K562 (cell line): ENCODE data around the gene CENPV. TPM values are rescaled to one million over a fixed set of nuclear protein-coding genes. Genes with fewer than 3 reads are reported as not detected.

Source experiments
- CBFA2T3 ChIP-seq: fragments of 450-650 bp; IDR thresholded peaks from 2 replicates; pipeline ENCODE4 v1.6.1; 2017
- CBX1 ChIP-seq: sonication (generic); IDR thresholded peaks from 2 replicates; pipeline ENCODE4 v1.6.1; 2016; ENCODE audit warnings: antibody characterized with exemption, low read depth, mild to moderate bottlenecking
- EWSR1 ChIP-seq: fragments of 450-650 bp; IDR thresholded peaks from 2 replicates; pipeline ENCODE4 v1.6.1; 2018; ENCODE audit warnings: borderline replicate concordance, mild to moderate bottlenecking, low read depth, moderate library complexity; ENCODE audit not compliant: partially characterized antibody
- FOXA3 ChIP-seq, 2 experiments: fragments of 450-650 bp in 1 of 2; sonication (generic) in 1 of 2; formaldehyde crosslinking; IDR thresholded peaks in 1 of 2; conservative IDR thresholded peaks in 1 of 2; 2 replicates each; pipeline versions ENCODE4 v1.4.0 to v1.8.0; 2020 to 2022; ENCODE audit warnings: mild to moderate bottlenecking in 2 of 2, missing genetic modification reagents in 1 of 2
- FOXP1 ChIP-seq: sonication (generic); formaldehyde crosslinking; IDR thresholded peaks from 2 replicates; pipeline ENCODE4 v1.8.0; 2022; ENCODE audit warnings: mild to moderate bottlenecking, missing genetic modification reagents
- MCM3 ChIP-seq: fragments of 450-650 bp; IDR thresholded peaks from 2 replicates; pipeline ENCODE4 v1.6.1; 2016
- RBM22 ChIP-seq: fragments of 200-400 bp; formaldehyde crosslinking; IDR thresholded peaks from 2 replicates; pipeline ENCODE4 v1.6.1; 2018; ENCODE audit warnings: low read length, low read depth; ENCODE audit not compliant: poor library complexity, severe bottlenecking
- ZNF174 ChIP-seq: fragments of 250-450 bp; sonication (Bioruptor Pico); IDR thresholded peaks from 2 replicates; pipeline ENCODE4 v1.4.0; 2020; ENCODE audit warnings: mild to moderate bottlenecking
- polyA plus RNA-seq, 8 experiments: library from polyadenylated mRNA; depleted of rRNA in 4 of 8; stranded (reverse) in 5 of 8; unstranded in 3 of 8; fragments of >200 nt; fragmentation: Nextera tagmentation in 2 of 8; fragmentation: Illumina TruSeq in 1 of 8; extraction: Ambion mirVana in 2 of 8; extraction: Trizol in 1 of 8; gene quantifications; 2 replicates each; pipeline versions ENCODE4 v1.2.1 to v1.2.3, GENCODE V29; 2011 to 2014; ENCODE audit warnings: inconsistent platforms in 1 of 8, missing spikeins in 1 of 8
- total RNA-seq, 7 experiments: library from RNA; depleted of rRNA in 6 of 7; stranded (reverse); fragments of >200 nt in 6 of 7; fragmentation: Illumina TruSeq in 2 of 7; extraction: Trizol in 2 of 7; gene quantifications; 2 replicates each; pipeline versions ENCODE4 v1.2.1 to v1.2.3, GENCODE V29; 2011 to 2021; ENCODE audit warnings: low replicate concordance in 1 of 7
- TF ChIP-seq, protein P1 (sequence below): fragments of 250-450 bp; sonication (Bioruptor Pico); IDR thresholded peaks from 2 replicates; pipeline ENCODE4 v1.4.0; 2020; ENCODE audit warnings: mild to moderate bottlenecking, moderate library complexity, borderline replicate concordance
- TF ChIP-seq, protein P2 (sequence below): sonication (generic); formaldehyde crosslinking; IDR thresholded peaks from 2 replicates; pipeline ENCODE4 v1.8.0; 2022; ENCODE audit warnings: mild to moderate bottlenecking, missing genetic modification reagents
- TF ChIP-seq, protein P3 (sequence below): sonication (generic); formaldehyde crosslinking; IDR thresholded peaks from 2 replicates; pipeline ENCODE4 v1.4.0; 2020; ENCODE audit warnings: mild to moderate bottlenecking, missing genetic modification reagents

Gene CENPV
- total and polyA plus RNA-seq, 9 of the 15 experiments (the other 6 are each of a cell fraction or from before 2014, with no cell fraction given): 17.8 to 131 (median 89.3) TPM

DNA sequence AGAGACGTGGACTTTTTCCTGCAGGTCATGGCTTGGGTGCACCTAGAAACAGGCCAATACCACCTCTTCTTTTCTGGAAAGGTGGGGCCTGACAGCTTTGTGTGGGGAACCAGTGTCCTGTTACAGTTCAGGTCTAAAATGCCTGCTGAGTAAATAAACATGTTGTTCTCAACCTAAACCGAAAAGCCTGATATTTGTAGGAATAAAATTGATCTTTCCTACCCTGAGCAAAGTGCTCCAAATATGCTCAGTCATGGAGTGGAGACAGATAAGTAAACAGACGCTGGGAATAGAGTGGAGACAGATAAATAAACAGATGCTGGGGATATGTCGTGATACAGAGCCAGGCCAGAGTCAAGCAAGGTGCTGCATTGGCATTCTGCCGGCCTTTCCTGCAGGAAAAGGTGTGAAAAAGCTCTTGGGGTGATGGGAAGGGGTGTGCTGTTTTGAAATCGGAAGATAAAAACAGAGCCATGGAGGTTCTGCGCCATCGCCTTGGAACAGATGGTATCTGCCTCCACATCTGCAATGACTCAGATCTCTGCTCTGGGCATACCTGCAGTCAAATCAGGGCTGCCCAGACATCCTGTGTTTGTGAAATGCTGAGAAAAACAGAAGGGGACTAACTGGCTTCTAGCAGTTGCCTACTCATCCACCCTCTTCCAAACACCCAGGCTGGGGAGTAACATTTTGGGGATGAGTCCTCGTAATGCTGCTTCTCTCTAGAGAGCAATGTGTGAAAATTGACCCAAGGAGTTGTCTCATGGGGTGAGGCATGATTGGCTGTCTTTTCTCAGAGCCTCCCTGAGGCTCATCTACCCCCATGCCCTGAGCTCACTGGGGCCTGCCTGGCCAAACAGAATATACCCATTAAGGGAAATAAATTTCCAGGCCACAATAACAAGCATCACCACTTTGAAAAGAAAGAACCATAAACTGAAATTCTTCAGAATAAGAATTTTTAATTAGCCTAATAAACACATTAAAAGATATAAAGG, 45.3 kb upstream of the CENPV start (continued):
- TF ChIP-seq, protein P1, sequence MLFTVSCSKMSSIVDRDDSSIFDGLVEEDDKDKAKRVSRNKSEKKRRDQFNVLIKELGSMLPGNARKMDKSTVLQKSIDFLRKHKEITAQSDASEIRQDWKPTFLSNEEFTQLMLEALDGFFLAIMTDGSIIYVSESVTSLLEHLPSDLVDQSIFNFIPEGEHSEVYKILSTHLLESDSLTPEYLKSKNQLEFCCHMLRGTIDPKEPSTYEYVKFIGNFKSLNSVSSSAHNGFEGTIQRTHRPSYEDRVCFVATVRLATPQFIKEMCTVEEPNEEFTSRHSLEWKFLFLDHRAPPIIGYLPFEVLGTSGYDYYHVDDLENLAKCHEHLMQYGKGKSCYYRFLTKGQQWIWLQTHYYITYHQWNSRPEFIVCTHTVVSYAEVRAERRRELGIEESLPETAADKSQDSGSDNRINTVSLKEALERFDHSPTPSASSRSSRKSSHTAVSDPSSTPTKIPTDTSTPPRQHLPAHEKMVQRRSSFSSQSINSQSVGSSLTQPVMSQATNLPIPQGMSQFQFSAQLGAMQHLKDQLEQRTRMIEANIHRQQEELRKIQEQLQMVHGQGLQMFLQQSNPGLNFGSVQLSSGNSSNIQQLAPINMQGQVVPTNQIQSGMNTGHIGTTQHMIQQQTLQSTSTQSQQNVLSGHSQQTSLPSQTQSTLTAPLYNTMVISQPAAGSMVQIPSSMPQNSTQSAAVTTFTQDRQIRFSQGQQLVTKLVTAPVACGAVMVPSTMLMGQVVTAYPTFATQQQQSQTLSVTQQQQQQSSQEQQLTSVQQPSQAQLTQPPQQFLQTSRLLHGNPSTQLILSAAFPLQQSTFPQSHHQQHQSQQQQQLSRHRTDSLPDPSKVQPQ (CRISPR knock-in tag): no peak
- TF ChIP-seq FOXA3 (CRISPR knock-in tag; conservative IDR thresholded peaks at IDR 0.05 in 1 of 2, IDR thresholded peaks at IDR 0.05 in 1 of 2) (0 out of 4 replicates have a peak, but pooled peaks of 1 of the 2 experiments have one; percentile 40), RBM22 (no peak), ZNF174 (CRISPR knock-in tag) (no peak), FOXP1 (CRISPR knock-in tag) (no peak), CBX1 (no peak), MCM3 (no peak), CBFA2T3 (peak; percentile 86), EWSR1 (no peak)
- TF ChIP-seq, protein P2, sequence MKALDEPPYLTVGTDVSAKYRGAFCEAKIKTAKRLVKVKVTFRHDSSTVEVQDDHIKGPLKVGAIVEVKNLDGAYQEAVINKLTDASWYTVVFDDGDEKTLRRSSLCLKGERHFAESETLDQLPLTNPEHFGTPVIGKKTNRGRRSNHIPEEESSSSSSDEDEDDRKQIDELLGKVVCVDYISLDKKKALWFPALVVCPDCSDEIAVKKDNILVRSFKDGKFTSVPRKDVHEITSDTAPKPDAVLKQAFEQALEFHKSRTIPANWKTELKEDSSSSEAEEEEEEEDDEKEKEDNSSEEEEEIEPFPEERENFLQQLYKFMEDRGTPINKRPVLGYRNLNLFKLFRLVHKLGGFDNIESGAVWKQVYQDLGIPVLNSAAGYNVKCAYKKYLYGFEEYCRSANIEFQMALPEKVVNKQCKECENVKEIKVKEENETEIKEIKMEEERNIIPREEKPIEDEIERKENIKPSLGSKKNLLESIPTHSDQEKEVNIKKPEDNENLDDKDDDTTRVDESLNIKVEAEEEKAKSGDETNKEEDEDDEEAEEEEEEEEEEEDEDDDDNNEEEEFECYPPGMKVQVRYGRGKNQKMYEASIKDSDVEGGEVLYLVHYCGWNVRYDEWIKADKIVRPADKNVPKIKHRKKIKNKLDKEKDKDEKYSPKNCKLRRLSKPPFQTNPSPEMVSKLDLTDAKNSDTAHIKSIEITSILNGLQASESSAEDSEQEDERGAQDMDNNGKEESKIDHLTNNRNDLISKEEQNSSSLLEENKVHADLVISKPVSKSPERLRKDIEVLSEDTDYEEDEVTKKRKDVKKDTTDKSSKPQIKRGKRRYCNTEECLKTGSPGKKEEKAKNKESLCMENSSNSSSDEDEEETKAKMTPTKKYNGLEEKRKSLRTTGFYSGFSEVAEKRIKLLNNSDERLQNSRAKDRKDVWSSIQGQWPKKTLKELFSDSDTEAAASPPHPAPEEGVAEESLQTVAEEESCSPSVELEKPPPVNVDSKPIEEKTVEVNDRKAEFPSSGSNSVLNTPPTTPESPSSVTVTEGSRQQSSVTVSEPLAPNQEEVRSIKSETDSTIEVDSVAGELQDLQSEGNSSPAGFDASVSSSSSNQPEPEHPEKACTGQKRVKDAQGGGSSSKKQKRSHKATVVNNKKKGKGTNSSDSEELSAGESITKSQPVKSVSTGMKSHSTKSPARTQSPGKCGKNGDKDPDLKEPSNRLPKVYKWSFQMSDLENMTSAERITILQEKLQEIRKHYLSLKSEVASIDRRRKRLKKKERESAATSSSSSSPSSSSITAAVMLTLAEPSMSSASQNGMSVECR (CRISPR knock-in tag): no peak
- TF ChIP-seq, protein P3, sequence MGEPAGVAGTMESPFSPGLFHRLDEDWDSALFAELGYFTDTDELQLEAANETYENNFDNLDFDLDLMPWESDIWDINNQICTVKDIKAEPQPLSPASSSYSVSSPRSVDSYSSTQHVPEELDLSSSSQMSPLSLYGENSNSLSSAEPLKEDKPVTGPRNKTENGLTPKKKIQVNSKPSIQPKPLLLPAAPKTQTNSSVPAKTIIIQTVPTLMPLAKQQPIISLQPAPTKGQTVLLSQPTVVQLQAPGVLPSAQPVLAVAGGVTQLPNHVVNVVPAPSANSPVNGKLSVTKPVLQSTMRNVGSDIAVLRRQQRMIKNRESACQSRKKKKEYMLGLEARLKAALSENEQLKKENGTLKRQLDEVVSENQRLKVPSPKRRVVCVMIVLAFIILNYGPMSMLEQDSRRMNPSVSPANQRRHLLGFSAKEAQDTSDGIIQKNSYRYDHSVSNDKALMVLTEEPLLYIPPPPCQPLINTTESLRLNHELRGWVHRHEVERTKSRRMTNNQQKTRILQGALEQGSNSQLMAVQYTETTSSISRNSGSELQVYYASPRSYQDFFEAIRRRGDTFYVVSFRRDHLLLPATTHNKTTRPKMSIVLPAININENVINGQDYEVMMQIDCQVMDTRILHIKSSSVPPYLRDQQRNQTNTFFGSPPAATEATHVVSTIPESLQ (CRISPR knock-in tag): no peak
